ENCODE measurements around the gene RNF186.
A peak's percentile ranks its signal among the peaks of the same experiment; 100 is the strongest.

Gene RNF186

GRCh38 chr1:19798486-19799229 lies 16.4 kb downstream of the RNF186 start:
- H4K8ac ChIP-seq (ENCODE audit: low read depth, low read length) = no peak overlapping the region
- no peak overlapping the region for H3K18ac ChIP-seq (ENCODE audit: low read length)
- H3K23ac ChIP-seq (ENCODE audit: low read depth, low read length, poor library complexity) = no peak overlapping the region
- no peak overlapping the region for H2BK5ac ChIP-seq (ENCODE audit: low read length)
- H3K27ac ChIP-seq (replicated peaks; ENCODE audit: low read length) = no peak overlapping the region
- H3K4me2 ChIP-seq (ENCODE audit: insufficient read depth, low read length, poor library complexity, severe bottlenecking) = no peak overlapping the region
- no CpG with 5 or more reads among the region's 6 CpGs for WGBS, 2 donors (ENCODE audit: extremely low coverage in 2 of 2, insufficient read length in 2 of 2, insufficient replicate concordance in 1 of 2)
- no peak overlapping the region for H2BK120ac ChIP-seq (ENCODE audit: low read depth, low read length)
- H3K36me3 ChIP-seq (replicated peaks in 1 of 2; ENCODE audit: control insufficient read depth in 2 of 2, insufficient read depth in 2 of 2, low read length in 2 of 2) = no peaks in the 10 kb centered on the region
- H3K9me3 ChIP-seq (replicated peaks in 1 of 2; ENCODE audit: control insufficient read depth in 2 of 2, insufficient read depth in 1 of 2, low read depth in 1 of 2, low read length in 2 of 2) = no peaks in the 10 kb centered on the region
- no peak overlapping the region for H2BK12ac ChIP-seq (ENCODE audit: low read length)
- H3K4ac ChIP-seq (ENCODE audit: low read length) = no peak overlapping the region
- H3K4me1 ChIP-seq (ENCODE audit: control insufficient read depth in 2 of 2, insufficient read depth in 1 of 2, low read depth in 1 of 2, low read length in 2 of 2) = peaks cover 0 to 2% of the 10 kb centered on the region in 2 donors
- H3K4me3 ChIP-seq (ENCODE audit: low read length in 2 of 2) = no peak overlapping the region
- no peak overlapping the region for H3K14ac ChIP-seq (ENCODE audit: low read length)
- no peak overlapping the region for H3K9ac ChIP-seq (ENCODE audit: low read depth, low read length, poor library complexity)
- peaks cover 0 to 59% (median 28%) of the 10 kb centered on the region in 3 experiments for H3K27me3 ChIP-seq (ENCODE audit: control insufficient read depth in 3 of 3, insufficient read depth in 3 of 3, low read depth in 1 of 3, low read length in 3 of 3)
- H3K79me1 ChIP-seq (ENCODE audit: low read depth, low read length) = no peaks in the 10 kb centered on the region
- no peak overlapping the region for H4K91ac ChIP-seq (ENCODE audit: low read depth, low read length, poor library complexity)
- H2AK5ac ChIP-seq (ENCODE audit: low read depth, low read length) = no peak overlapping the region
- H2AFZ ChIP-seq (ENCODE audit: low read length) = no peak overlapping the region
- no peak for DNase-seq (ENCODE audit: low spot score)
- no peak overlapping the region for H2BK15ac ChIP-seq (ENCODE audit: low read length)

- whole genome bisulfite sequencing, 2 donors (ENCODE audit: extremely low coverage in 2 of 2, insufficient read length in 2 of 2, insufficient replicate concordance in 1 of 2) = no CpG with 5 or more reads among the region's 5 CpGs
- H3K27ac ChIP-seq (replicated peaks; ENCODE audit: low read length) = no peak overlapping the region
- no peak overlapping the region for H3K18ac ChIP-seq (ENCODE audit: low read length)
Observed at GRCh38 chr1:19797827-19798226, 17.3 kb downstream of the RNF186 start.

GRCh38 chr1:19794583-19794982 lies 20.5 kb downstream of the RNF186 start:
- no peak overlapping the region for H3K4me2 ChIP-seq (ENCODE audit: insufficient read depth, low read length, poor library complexity, severe bottlenecking)
- WGBS, 2 donors (ENCODE audit: extremely low coverage in 2 of 2, insufficient read length in 2 of 2, insufficient replicate concordance in 1 of 2) = no CpG with 5 or more reads among the region's 4 CpGs
- DNase-seq (ENCODE audit: low spot score) = no peak

More at GRCh38 chr1:19797827-19798226, 17.3 kb downstream of the RNF186 start:
- Histone ChIP-seq H3K9me3 (replicated peaks in 1 of 2; ENCODE audit: control insufficient read depth in 2 of 2, insufficient read depth in 1 of 2, low read depth in 1 of 2, low read length in 2 of 2) (no peaks in the 10 kb centered on the region), H2BK15ac (ENCODE audit: low read length) (no peak overlapping the region), H3K27me3 (ENCODE audit: control insufficient read depth in 3 of 3, insufficient read depth in 3 of 3, low read depth in 1 of 3, low read length in 3 of 3) (peaks cover 0 to 54% (median 28%) of the 10 kb centered on the region in 3 experiments), H2AK5ac (ENCODE audit: low read depth, low read length) (no peak overlapping the region), H3K4ac (ENCODE audit: low read length) (no peak overlapping the region), H3K36me3 (replicated peaks in 1 of 2; ENCODE audit: control insufficient read depth in 2 of 2, insufficient read depth in 2 of 2, low read length in 2 of 2) (no peaks in the 10 kb centered on the region), H3K23ac (ENCODE audit: low read depth, low read length, poor library complexity) (no peak overlapping the region), H4K91ac (ENCODE audit: low read depth, low read length, poor library complexity) (no peak overlapping the region), H3K79me1 (ENCODE audit: low read depth, low read length) (no peaks in the 10 kb centered on the region), H3K4me1 (ENCODE audit: control insufficient read depth in 2 of 2, insufficient read depth in 1 of 2, low read depth in 1 of 2, low read length in 2 of 2) (peaks cover 0 to 2% of the 10 kb centered on the region in 2 donors), H2BK120ac (ENCODE audit: low read depth, low read length) (no peak overlapping the region), H3K4me3 (ENCODE audit: low read length in 2 of 2) (no peak overlapping the region), H2BK12ac (ENCODE audit: low read length) (no peak overlapping the region), H3K4me2 (ENCODE audit: insufficient read depth, low read length, poor library complexity, severe bottlenecking) (no peak overlapping the region), H3K14ac (ENCODE audit: low read length) (no peak overlapping the region), H2AFZ (ENCODE audit: low read length) (no peak overlapping the region), H2BK5ac (ENCODE audit: low read length) (no peak overlapping the region), H3K9ac (ENCODE audit: low read depth, low read length, poor library complexity) (no peak overlapping the region), H4K8ac (ENCODE audit: low read depth, low read length) (no peak overlapping the region)
- DNase-seq (ENCODE audit: low spot score) = no peak

GRCh38 chr1:19793360-19794046 lies 21.6 kb downstream of the RNF186 start:
- Histone ChIP-seq H3K27me3 (ENCODE audit: control insufficient read depth in 3 of 3, insufficient read depth in 3 of 3, low read depth in 1 of 3, low read length in 3 of 3) (peaks cover 0 to 15% (median 1%) of the 10 kb centered on the region in 3 experiments), H3K4me1 (ENCODE audit: control insufficient read depth in 2 of 2, insufficient read depth in 1 of 2, low read depth in 1 of 2, low read length in 2 of 2) (no peaks in the 10 kb centered on the region), H3K79me1 (ENCODE audit: low read depth, low read length) (no peaks in the 10 kb centered on the region), H4K8ac (ENCODE audit: low read depth, low read length) (no peak overlapping the region), H3K14ac (ENCODE audit: low read length) (peak overlapping the region; percentile 27), H2BK12ac (ENCODE audit: low read length) (no peak overlapping the region), H2AFZ (ENCODE audit: low read length) (no peak overlapping the region), H4K91ac (ENCODE audit: low read depth, low read length, poor library complexity) (no peak overlapping the region), H3K23ac (ENCODE audit: low read depth, low read length, poor library complexity) (peak overlapping the region; percentile 59), H3K4me3 (ENCODE audit: low read length in 2 of 2) (no peak overlapping the region), H3K27ac (replicated peaks; ENCODE audit: low read length) (no peak overlapping the region), H2BK120ac (ENCODE audit: low read depth, low read length) (no peak overlapping the region), H2BK5ac (ENCODE audit: low read length) (no peak overlapping the region), H2BK15ac (ENCODE audit: low read length) (no peak overlapping the region), H3K9me3 (replicated peaks in 1 of 2; ENCODE audit: control insufficient read depth in 2 of 2, insufficient read depth in 1 of 2, low read depth in 1 of 2, low read length in 2 of 2) (no peaks in the 10 kb centered on the region), H2AK5ac (ENCODE audit: low read depth, low read length) (peak overlapping the region; percentile 31), H3K18ac (ENCODE audit: low read length) (peak overlapping the region; percentile 34), H3K36me3 (replicated peaks in 1 of 2; ENCODE audit: control insufficient read depth in 2 of 2, insufficient read depth in 2 of 2, low read length in 2 of 2) (no peaks in the 10 kb centered on the region), H3K4ac (ENCODE audit: low read length) (no peak overlapping the region), H3K9ac (ENCODE audit: low read depth, low read length, poor library complexity) (no peak overlapping the region), H3K4me2 (ENCODE audit: insufficient read depth, low read length, poor library complexity, severe bottlenecking) (no peak overlapping the region)
- no CpG with 5 or more reads among the region's 6 CpGs for WGBS, 2 donors (ENCODE audit: extremely low coverage in 2 of 2, insufficient read length in 2 of 2, insufficient replicate concordance in 1 of 2)
- DNase-seq (ENCODE audit: low spot score) = no peak

More at GRCh38 chr1:19794583-19794982, 20.5 kb downstream of the RNF186 start:
- Histone ChIP-seq H2AFZ (ENCODE audit: low read length) (no peak overlapping the region), H3K14ac (ENCODE audit: low read length) (no peak overlapping the region), H3K9ac (ENCODE audit: low read depth, low read length, poor library complexity) (no peak overlapping the region), H3K4ac (ENCODE audit: low read length) (no peak overlapping the region), H2BK5ac (ENCODE audit: low read length) (no peak overlapping the region), H2BK12ac (ENCODE audit: low read length) (no peak overlapping the region), H2AK5ac (ENCODE audit: low read depth, low read length) (no peak overlapping the region), H3K27me3 (ENCODE audit: control insufficient read depth in 3 of 3, insufficient read depth in 3 of 3, low read depth in 1 of 3, low read length in 3 of 3) (peaks cover 0 to 25% (median 11%) of the 10 kb centered on the region in 3 experiments), H2BK120ac (ENCODE audit: low read depth, low read length) (no peak overlapping the region), H3K4me1 (ENCODE audit: control insufficient read depth in 2 of 2, insufficient read depth in 1 of 2, low read depth in 1 of 2, low read length in 2 of 2) (peaks cover 0 to 2% of the 10 kb centered on the region in 2 donors), H3K27ac (replicated peaks; ENCODE audit: low read length) (no peak overlapping the region), H3K23ac (ENCODE audit: low read depth, low read length, poor library complexity) (no peak overlapping the region), H4K91ac (ENCODE audit: low read depth, low read length, poor library complexity) (no peak overlapping the region), H3K9me3 (replicated peaks in 1 of 2; ENCODE audit: control insufficient read depth in 2 of 2, insufficient read depth in 1 of 2, low read depth in 1 of 2, low read length in 2 of 2) (no peaks in the 10 kb centered on the region), H3K79me1 (ENCODE audit: low read depth, low read length) (no peaks in the 10 kb centered on the region), H3K36me3 (replicated peaks in 1 of 2; ENCODE audit: control insufficient read depth in 2 of 2, insufficient read depth in 2 of 2, low read length in 2 of 2) (no peaks in the 10 kb centered on the region), H3K18ac (ENCODE audit: low read length) (no peak overlapping the region), H2BK15ac (ENCODE audit: low read length) (no peak overlapping the region), H4K8ac (ENCODE audit: low read depth, low read length) (no peak overlapping the region), H3K4me3 (ENCODE audit: low read length in 2 of 2) (no peak overlapping the region)

Measured in neuronal stem cell (in vitro differentiated cells).